OCI-LY1 (cell line): ENCODE data around the gene KCNH1.

ENCODE experiments used
- H2AFZ ChIP-seq: fragments of 200-600 bp; sonication (generic), shearing (Covaris generic); 2 replicates; pipeline ENCODE4 v1.6.0; 2014; ENCODE audit warnings: antibody characterized with exemption, mild to moderate bottlenecking, low read length
- H3F3A ChIP-seq: fragments of 200-600 bp; sonication (generic), shearing (Covaris generic); 2 replicates; pipeline ENCODE4 v1.6.0; 2014; ENCODE audit warnings: mild to moderate bottlenecking, antibody characterized with exemption, low read length, moderate library complexity; ENCODE audit not compliant: insufficient read depth
- H3K27ac ChIP-seq: fragments of 200-600 bp; sonication (generic); 2 replicates; pipeline ENCODE4 v1.5.1; 2014; ENCODE audit warnings: low read length, mixed run types, mild to moderate bottlenecking, low read depth; ENCODE audit not compliant: poor library complexity, severe bottlenecking
- H3K27me3 ChIP-seq: fragments of 200-600 bp; sonication (generic); 2 replicates; pipeline ENCODE4 v1.6.0; 2014; ENCODE audit warnings: antibody characterized with exemption, mild to moderate bottlenecking, low read length, moderate library complexity; ENCODE audit not compliant: insufficient read depth
- H3K36me3 ChIP-seq: fragments of 200-600 bp; sonication (generic); 2 replicates; pipeline ENCODE4 v1.6.1; 2014; ENCODE audit warnings: mild to moderate bottlenecking, antibody characterized with exemption, low read length, moderate library complexity, mixed read lengths; ENCODE audit not compliant: insufficient read depth
- H3K4me1 ChIP-seq: fragments of 200-600 bp; sonication (generic); 2 replicates; pipeline ENCODE4 v1.5.1; 2014; ENCODE audit warnings: mild to moderate bottlenecking, low read length, moderate library complexity; ENCODE audit not compliant: insufficient read depth, severe bottlenecking
- H3K4me2 ChIP-seq: fragments of 200-600 bp; sonication (generic), shearing (Covaris generic); 2 replicates; pipeline ENCODE4 v1.6.1; 2014; ENCODE audit warnings: low read length
- H3K4me3 ChIP-seq: fragments of 200-600 bp; sonication (generic); 2 replicates; pipeline ENCODE4 v1.5.1; 2014; ENCODE audit warnings: low read length, low read depth, mild to moderate bottlenecking, mixed read lengths; ENCODE audit not compliant: poor library complexity, severe bottlenecking
- H3K79me2 ChIP-seq: fragments of 200-600 bp; shearing (Covaris generic); 2 replicates; pipeline ENCODE4 v1.6.1; 2016; ENCODE audit warnings: mixed run types, low read length, mixed read lengths; ENCODE audit not compliant: insufficient read depth
- H3K9ac ChIP-seq: fragments of 200-600 bp; sonication (generic), shearing (Covaris generic); 2 replicates; pipeline ENCODE4 v1.6.1; 2014; ENCODE audit warnings: mild to moderate bottlenecking, low read length, mixed read lengths
- H3K9me2 ChIP-seq: fragments of 200-600 bp; sonication (generic), shearing (Covaris generic); 2 replicates; pipeline ENCODE4 v1.6.1; 2014; ENCODE audit warnings: low read depth, mild to moderate bottlenecking, low read length, mixed read lengths
- H3K9me3 ChIP-seq: fragments of 200-600 bp; shearing (Covaris generic); 2 replicates; pipeline ENCODE4 v1.6.1; 2014; ENCODE audit warnings: low read length, mixed read lengths
- H4K20me1 ChIP-seq: fragments of 200-600 bp; sonication (generic), shearing (Covaris generic); 2 replicates; pipeline ENCODE4 v1.6.0; 2016; ENCODE audit warnings: mild to moderate bottlenecking, low read length; ENCODE audit not compliant: insufficient read depth
- CTCF ChIP-seq: fragments of 200-600 bp; sonication (generic), shearing (Covaris generic); IDR thresholded peaks from 2 replicates; pipeline ENCODE4 v1.5.1; 2017; ENCODE audit warnings: mild to moderate bottlenecking, antibody characterized with exemption, low read length, moderate library complexity, mixed read lengths
- EZH2 ChIP-seq: fragments of 200-600 bp; sonication (generic), shearing (Covaris generic); IDR thresholded peaks from 2 replicates; pipeline ENCODE4 v1.8.0; 2017; ENCODE audit warnings: borderline replicate concordance, mixed run types, mild to moderate bottlenecking, antibody characterized with exemption, low read length, moderate library complexity, mixed read lengths

KCNH1 gene

GRCh38 chr1:211145944-211146343 is 12.0 kb upstream of the KCNH1 start:
- Histone ChIP-seq H3K4me3 (no peak overlapping the region), H3K4me2 (no peak overlapping the region), H3K79me2 (no peaks in the 10 kb centered on the region), H3K9me3 (no peaks in the 10 kb centered on the region), H3K9me2 (no peaks in the 10 kb centered on the region), H3K27ac (no peak overlapping the region), H4K20me1 (no peaks in the 10 kb centered on the region), H3K9ac (no peak overlapping the region), H3K4me1 (no peaks in the 10 kb centered on the region), H3K27me3 (no peaks in the 10 kb centered on the region), H3K36me3 (no peaks in the 10 kb centered on the region), H3F3A (no peaks in the 10 kb centered on the region), H2AFZ (no peak overlapping the region)
- TF ChIP-seq CTCF (no peak), EZH2 (no peak)

GRCh38 chr1:211135342-211135950 is 1.5 kb upstream of the KCNH1 start:
- Histone ChIP-seq H3F3A (no peaks in the 10 kb centered on the region), H3K27me3 (no peaks in the 10 kb centered on the region), H3K4me2 (no peak overlapping the region), H3K36me3 (no peaks in the 10 kb centered on the region), H2AFZ (no peak overlapping the region), H4K20me1 (no peaks in the 10 kb centered on the region), H3K4me3 (no peak overlapping the region), H3K9me2 (no peaks in the 10 kb centered on the region), H3K9ac (no peak overlapping the region), H3K9me3 (no peaks in the 10 kb centered on the region), H3K27ac (no peak overlapping the region), H3K4me1 (no peaks in the 10 kb centered on the region), H3K79me2 (no peaks in the 10 kb centered on the region)
- peak; percentile 60 for TF ChIP-seq CTCF
- TF ChIP-seq EZH2, result no peak

GRCh38 chr1:211133393-211133835 is 534 bp downstream of the KCNH1 start:
- Histone ChIP-seq H3K9ac (no peak overlapping the region), H3K36me3 (no peaks in the 10 kb centered on the region), H3K27ac (no peak overlapping the region), H4K20me1 (no peaks in the 10 kb centered on the region), H3F3A (no peaks in the 10 kb centered on the region), H3K9me3 (no peaks in the 10 kb centered on the region), H3K27me3 (no peaks in the 10 kb centered on the region), H3K4me1 (no peaks in the 10 kb centered on the region), H3K79me2 (no peaks in the 10 kb centered on the region), H3K4me3 (no peak overlapping the region), H3K4me2 (no peak overlapping the region), H3K9me2 (no peaks in the 10 kb centered on the region), H2AFZ (no peak overlapping the region)
- TF ChIP-seq EZH2 (no peak), CTCF (no peak)
